Fibroblast of lung (primary cell): ENCODE measurements around the gene ZNF410.

Experiments
- CTCF ChIP-seq, 2 donors: IDR thresholded peaks in 1 of 2; conservative IDR thresholded peaks in 1 of 2; 1 replicate in 1 of 2; 2 replicates in 1 of 2; pipeline ENCODE4 v1.5.1; 2011 to 2012; ENCODE audit warnings: low read length in 2 of 2, control low read depth in 1 of 2, inconsistent platforms in 1 of 2, low read depth in 1 of 2, mild to moderate bottlenecking in 1 of 2
- EZH2 ChIP-seq: IDR thresholded peaks from 2 replicates; pipeline ENCODE4 v1.5.1; 2012; ENCODE audit warnings: low read length, control low read depth, mild to moderate bottlenecking; ENCODE audit errors: missing control alignments

DNA sequence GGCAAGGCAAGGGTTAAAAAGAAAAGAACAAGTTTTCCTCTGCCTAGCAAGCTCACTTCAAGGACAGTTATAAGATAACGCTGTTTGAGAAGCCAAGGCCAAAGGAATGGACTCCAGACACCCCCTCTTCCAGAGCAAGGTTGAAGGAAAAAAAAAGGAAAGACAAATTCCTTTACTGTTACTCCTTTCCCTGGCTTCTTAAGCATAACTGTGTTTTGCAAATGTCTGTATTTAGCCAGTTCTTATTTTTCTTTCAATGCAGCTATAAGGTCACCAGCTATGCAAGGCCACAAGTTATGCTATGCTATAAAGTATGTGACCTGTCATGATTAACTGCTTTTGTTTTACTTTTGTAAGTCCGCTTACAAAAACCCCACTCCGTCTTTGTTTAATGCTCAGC, 26.6 kb downstream of the ZNF410 start:
- TF ChIP-seq CTCF (conservative IDR thresholded peaks at IDR 0.05 in 1 of 2, IDR thresholded peaks at IDR 0.05 in 1 of 2; ENCODE audit: low read depth in 1 of 2, low read length in 2 of 2) (no peak), EZH2 (no peak)
